ENCODE results near the gene MYL5. TPM values are rescaled to one million over a fixed set of nuclear protein-coding genes. Genes with fewer than 3 reads are reported as not detected.

The MYL5 gene
- polyA plus RNA-seq, 1 donor from 2014 or later = 15.1 TPM

- H3K27me3 ChIP-seq (ENCODE audit: insufficient read depth, low read depth, low read length) = no peaks in the 10 kb centered on the region
- H3K36me3 ChIP-seq (ENCODE audit: insufficient read depth, low read length) = no peaks in the 10 kb centered on the region
- TF ChIP-seq SMC3 (conservative IDR thresholded peaks at IDR 0.05; ENCODE audit: poor library complexity) (no peak), REST (IDR thresholded peaks at IDR 0.05; ENCODE audit: borderline replicate concordance) (no peak), POLR2AphosphoS5 (IDR thresholded peaks at IDR 0.05) (no peak), EP300 (conservative IDR thresholded peaks at IDR 0.05; ENCODE audit: poor library complexity, severe bottlenecking) (no peak), TAF1 (IDR thresholded peaks at IDR 0.05; ENCODE audit: low read depth) (no peak)
- H3K9me3 ChIP-seq (ENCODE audit: low read length) = no peaks in the 10 kb centered on the region
- no peak overlapping the region for H3K4me3 ChIP-seq (ENCODE audit: low read length)
- H3F3A ChIP-seq (ENCODE audit: insufficient read depth, low read length, poor library complexity, severe bottlenecking) = no peaks in the 10 kb centered on the region
- no peaks in the 10 kb centered on the region for H3K9me2 ChIP-seq (ENCODE audit: insufficient read depth, low read length)
- H4K20me1 ChIP-seq (ENCODE audit: insufficient read depth) = peaks cover 13% of the 10 kb centered on the region
- peaks cover 59% of the 10 kb centered on the region for H3K79me2 ChIP-seq (replicated peaks; ENCODE audit: insufficient read depth, low read length)
- no peak overlapping the region for H3K9ac ChIP-seq (ENCODE audit: low read length)
- H2AFZ ChIP-seq (ENCODE audit: low read depth, low read length) = no peak overlapping the region
- H3K27ac ChIP-seq (ENCODE audit: low read length) = peak overlapping the region; percentile 42
- no peak overlapping the region for H3K4me2 ChIP-seq (ENCODE audit: low read length)
Observed at GRCh38 chr4:725391-726234, 51.3 kb downstream of the MYL5 start.

- Histone ChIP-seq H3K9ac (ENCODE audit: low read length) (no peak overlapping the region), H3K9me3 (ENCODE audit: low read length) (no peaks in the 10 kb centered on the region), H3K27me3 (ENCODE audit: insufficient read depth, low read depth, low read length) (no peaks in the 10 kb centered on the region), H3K4me2 (ENCODE audit: low read length) (peak overlapping the region; percentile 8), H3K36me3 (ENCODE audit: insufficient read depth, low read length) (no peaks in the 10 kb centered on the region), H2AFZ (ENCODE audit: low read depth, low read length) (no peak overlapping the region), H3F3A (ENCODE audit: insufficient read depth, low read length, poor library complexity, severe bottlenecking) (no peaks in the 10 kb centered on the region), H3K79me2 (replicated peaks; ENCODE audit: insufficient read depth, low read length) (peaks cover 55% of the 10 kb centered on the region), H3K9me2 (ENCODE audit: insufficient read depth, low read length) (no peaks in the 10 kb centered on the region), H4K20me1 (ENCODE audit: insufficient read depth) (peaks cover 13% of the 10 kb centered on the region), H3K27ac (ENCODE audit: low read length) (peak overlapping the region; percentile 42), H3K4me3 (ENCODE audit: low read length) (peak overlapping the region; percentile 43)
- TF ChIP-seq SMC3 (conservative IDR thresholded peaks at IDR 0.05; ENCODE audit: poor library complexity) (no peak), POLR2AphosphoS5 (IDR thresholded peaks at IDR 0.05) (no peak), MXI1 (conservative IDR thresholded peaks at IDR 0.05; ENCODE audit: poor library complexity, severe bottlenecking) (no peak), TAF1 (IDR thresholded peaks at IDR 0.05; ENCODE audit: low read depth) (no peak), EZH2 (IDR thresholded peaks at IDR 0.05; ENCODE audit: borderline replicate concordance, insufficient read depth, low read length, poor library complexity, severe bottlenecking) (no peak), EP300 (conservative IDR thresholded peaks at IDR 0.05; ENCODE audit: poor library complexity, severe bottlenecking) (no peak), REST (IDR thresholded peaks at IDR 0.05; ENCODE audit: borderline replicate concordance) (no peak), RAD21 (conservative IDR thresholded peaks at IDR 0.05) (no peak)
- TF ChIP-seq, protein P1, sequence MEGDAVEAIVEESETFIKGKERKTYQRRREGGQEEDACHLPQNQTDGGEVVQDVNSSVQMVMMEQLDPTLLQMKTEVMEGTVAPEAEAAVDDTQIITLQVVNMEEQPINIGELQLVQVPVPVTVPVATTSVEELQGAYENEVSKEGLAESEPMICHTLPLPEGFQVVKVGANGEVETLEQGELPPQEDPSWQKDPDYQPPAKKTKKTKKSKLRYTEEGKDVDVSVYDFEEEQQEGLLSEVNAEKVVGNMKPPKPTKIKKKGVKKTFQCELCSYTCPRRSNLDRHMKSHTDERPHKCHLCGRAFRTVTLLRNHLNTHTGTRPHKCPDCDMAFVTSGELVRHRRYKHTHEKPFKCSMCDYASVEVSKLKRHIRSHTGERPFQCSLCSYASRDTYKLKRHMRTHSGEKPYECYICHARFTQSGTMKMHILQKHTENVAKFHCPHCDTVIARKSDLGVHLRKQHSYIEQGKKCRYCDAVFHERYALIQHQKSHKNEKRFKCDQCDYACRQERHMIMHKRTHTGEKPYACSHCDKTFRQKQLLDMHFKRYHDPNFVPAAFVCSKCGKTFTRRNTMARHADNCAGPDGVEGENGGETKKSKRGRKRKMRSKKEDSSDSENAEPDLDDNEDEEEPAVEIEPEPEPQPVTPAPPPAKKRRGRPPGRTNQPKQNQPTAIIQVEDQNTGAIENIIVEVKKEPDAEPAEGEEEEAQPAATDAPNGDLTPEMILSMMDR (IDR thresholded peaks at IDR 0.05; ENCODE audit: poor library complexity, severe bottlenecking) = no peak
Observed at GRCh38 chr4:726235-726787, 52.0 kb downstream of the MYL5 start.

All from neural cell (in vitro differentiated cells).